ENCODE data around the gene ZNF155. TPM values are rescaled to one million over a fixed set of nuclear protein-coding genes. Genes with fewer than 3 reads are reported as not detected.

Gene ZNF155
- total and polyA plus RNA-seq, 11 donors: 4.0 to 7.7 (median 6.3) TPM

GRCh38 chr19:44019498-44019897 is 35.5 kb downstream of the ZNF155 start:
- no peak overlapping the region for H3K27ac ChIP-seq
- peaks cover 0 to 22% (median 0%) of the 10 kb centered on the region in 12 donors for H3K9me3 ChIP-seq
- intact Hi-C loops (cut with DNase I): no loop called here
- TF ChIP-seq CTCF (IDR thresholded peaks at IDR 0.05): no peak
- no peak for TF ChIP-seq POLR2A (IDR thresholded peaks at IDR 0.05)
- peaks cover 0 to under 1% (median 0%) of the 10 kb centered on the region in 12 donors for H3K4me1 ChIP-seq
- ATAC-seq: no peak
- no peaks in the 10 kb centered on the region for H3K36me3 ChIP-seq
- H3K27me3 ChIP-seq: peaks cover 0 to 3% (median 0%) of the 10 kb centered on the region in 9 donors
- WGBS, 4 donors: 38 to 49% (median 40%) methylated on average over 2 of the region's 2 CpGs
- no peak for DNase-seq
- no peak overlapping the region for H3K4me3 ChIP-seq

DNA sequence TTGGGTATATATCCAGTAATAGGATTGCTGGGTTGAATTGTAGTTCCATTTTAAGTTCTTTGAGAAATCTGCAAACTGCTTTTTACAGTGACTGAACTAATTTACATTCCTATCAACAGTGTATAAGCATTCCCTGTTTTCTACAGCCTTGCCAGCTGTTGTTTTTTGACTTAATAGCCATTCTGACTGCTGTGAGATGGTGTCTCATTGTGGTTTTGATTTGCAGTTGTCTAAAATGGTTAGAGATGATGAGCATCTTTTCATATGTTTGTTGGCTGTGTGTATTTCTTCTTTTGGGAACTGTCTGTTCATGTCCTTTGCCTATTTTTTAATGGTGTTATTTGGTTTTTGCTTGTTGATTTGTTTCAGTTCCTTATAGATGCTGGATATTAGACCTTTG is 37.2 kb downstream of the ZNF155 start:
- no peak for TF ChIP-seq POLR2A (IDR thresholded peaks at IDR 0.05)
- TF ChIP-seq CTCF (IDR thresholded peaks at IDR 0.05): no peak
- Histone ChIP-seq H3K4me3 (no peak overlapping the region), H3K36me3 (no peaks in the 10 kb centered on the region), H3K27me3 (peaks cover 0 to 3% (median 0%) of the 10 kb centered on the region in 9 donors), H3K27ac (no peak overlapping the region), H3K9me3 (peaks cover 0 to 5% (median 0%) of the 10 kb centered on the region in 12 donors), H3K4me1 (peaks cover 0 to 9% (median 4%) of the 10 kb centered on the region in 12 donors)
- intact Hi-C loops (cut with DNase I): no loop called here
- no peak for DNase-seq
- no peak for ATAC-seq

DNA sequence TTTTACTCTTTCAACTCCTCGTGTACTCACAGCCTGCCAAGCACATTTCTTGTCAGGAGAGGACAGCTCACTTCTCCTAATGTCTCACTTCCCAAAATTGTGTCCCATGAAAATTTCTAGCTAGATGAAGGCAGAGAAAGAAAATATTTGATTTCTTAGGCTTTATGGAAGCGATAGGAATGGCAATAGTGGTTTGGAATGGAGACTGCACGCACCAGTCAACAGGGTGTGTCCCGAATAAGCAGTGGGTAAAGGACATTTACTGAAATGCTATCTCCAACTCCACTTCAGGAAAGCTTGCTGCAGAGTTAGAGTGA is 40.9 kb downstream of the ZNF155 start:
- no peak for TF ChIP-seq POLR2A (IDR thresholded peaks at IDR 0.05)
- DNase-seq: no peak
- Histone ChIP-seq H3K4me3 (peak overlapping the region; percentile 62 to 92 (median 82)), H3K36me3 (peaks cover 2 to 33% (median 33%) of the 10 kb centered on the region in 9 donors), H3K27ac (peak overlapping the region in 11 of 12 donors; percentile 27 to 82 (median 64)), H3K27me3 (peaks cover 0 to 3% (median 0%) of the 10 kb centered on the region in 9 donors), H3K4me1 (peaks cover 0 to 9% (median 4%) of the 10 kb centered on the region in 12 donors), H3K9me3 (peaks cover 0 to 31% (median 16%) of the 10 kb centered on the region in 12 donors)
- intact Hi-C loops (cut with DNase I): loop anchor here in 2 of 10 donors (1.0 to 2.0 kb wide), 2 partner anchors 22 to 23 kb away; partner anchors contain the start of gene ZNF230 (in 2 of the 2)
- 40 to 43% (median 42%) methylated on average over 4 of the region's 4 CpGs for WGBS, 4 donors
- ATAC-seq: no peak

DNA sequence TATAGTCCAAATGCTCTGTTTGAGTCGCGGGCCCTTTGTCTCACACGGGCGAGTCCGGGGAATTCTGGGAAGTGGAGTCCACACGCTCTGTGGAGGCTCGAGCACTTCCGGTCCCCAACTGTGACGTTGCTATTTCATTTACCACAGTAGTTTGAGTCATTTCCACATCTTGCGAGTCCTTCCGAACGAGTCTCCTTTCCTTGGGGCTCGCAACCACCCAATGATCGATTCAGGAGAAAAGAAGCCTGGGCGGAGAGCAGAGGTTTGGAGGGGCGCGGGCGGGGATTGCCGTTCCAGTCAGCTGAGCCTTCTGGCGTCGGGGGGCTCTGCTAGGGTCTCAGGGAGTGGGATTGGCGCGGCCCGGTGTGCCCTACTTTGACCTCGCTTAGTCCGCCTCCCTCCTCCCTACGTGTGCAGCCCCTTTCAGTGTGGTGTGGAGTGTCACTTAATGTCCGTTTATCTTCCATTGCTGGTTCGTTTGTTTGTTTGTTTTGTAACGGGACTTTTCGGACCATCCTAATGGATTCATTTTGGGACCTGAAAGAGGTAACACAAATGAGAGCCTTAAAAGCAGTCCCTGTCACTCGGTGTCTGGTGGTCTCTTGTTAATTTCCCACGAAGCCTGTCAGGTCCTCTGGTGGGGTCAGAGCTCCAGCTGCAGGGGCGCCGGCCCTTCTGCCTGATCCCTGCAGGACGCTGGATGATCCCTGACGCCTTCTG is 41.4 kb downstream of the ZNF155 start, which contains the start of gene ZNF222:
ZNF222 (plus strand) TSS at position 163 of the 720 bp plus-strand sequence; CDS start at position 221, 58 bp downstream.
- WGBS, 4 donors: 1 to 2% (median 1%) methylated on average over 37 of the region's 37 CpGs
- H3K36me3 ChIP-seq: peaks cover 2 to 39% (median 38%) of the 10 kb centered on the region in 9 donors
- no peak for TF ChIP-seq CTCF (IDR thresholded peaks at IDR 0.05)
- no peak for TF ChIP-seq POLR2A (IDR thresholded peaks at IDR 0.05)
- peak; percentile 90 to 100 (median 100) for ATAC-seq
- peak within 1 kb of the TSS; percentile 27 to 82 (median 64) for H3K27ac ChIP-seq
- H3K9me3 ChIP-seq: peaks cover 0 to 36% (median 21%) of the 10 kb centered on the region in 12 donors
- peak; percentile 85 to 91 (median 87) for DNase-seq
- intact Hi-C loops (cut with DNase I): loop anchor here in 2 of 10 donors (1.0 to 2.0 kb wide), 2 partner anchors 23 kb away; partner anchors contain the start of gene ZNF230 (in 2 of the 2)
- peaks cover 0 to 3% (median 0%) of the 10 kb centered on the region in 9 donors for H3K27me3 ChIP-seq
- peaks cover 0 to 9% (median 4%) of the 10 kb centered on the region in 12 donors for H3K4me1 ChIP-seq
- H3K4me3 ChIP-seq: peak within 1 kb of the TSS; percentile 62 to 92 (median 82)
